GM23248 (cell line): ENCODE results near the gene EZH2. TPM values are rescaled to one million over a fixed set of nuclear protein-coding genes. Genes with fewer than 3 reads are reported as not detected.

Source experiments
- DNase-seq: peaks from one replicate; pipeline ENCODE4 v3.0.0-alpha.2; 2015
- H2AFZ ChIP-seq: fragments of 200-600 bp; sonication (generic); 2 replicates; pipeline ENCODE4 v1.6.1; 2016; ENCODE audit warnings: antibody characterized with exemption
- H3F3A ChIP-seq: fragments of 200-600 bp; sonication (generic); 2 replicates; pipeline ENCODE4 v1.6.1; 2016; ENCODE audit warnings: mild to moderate bottlenecking, antibody characterized with exemption, mixed run types; ENCODE audit not compliant: insufficient read depth
- H3K27ac ChIP-seq: fragments of 200-600 bp; sonication (generic); 2 replicates; pipeline ENCODE4 v1.5.1; 2016; ENCODE audit warnings: mild to moderate bottlenecking
- H3K27me3 ChIP-seq: fragments of 200-600 bp; sonication (generic); replicated peaks from 2 replicates; pipeline ENCODE4 v1.6.1; 2016; ENCODE audit warnings: mild to moderate bottlenecking; ENCODE audit not compliant: insufficient read depth
- H3K36me3 ChIP-seq: fragments of 200-600 bp; sonication (generic); 2 replicates; pipeline ENCODE4 v1.6.1; 2016; ENCODE audit warnings: low read depth, mild to moderate bottlenecking
- H3K4me1 ChIP-seq: fragments of 200-600 bp; sonication (generic); 2 replicates; pipeline ENCODE4 v1.6.1; 2016; ENCODE audit warnings: mild to moderate bottlenecking; ENCODE audit not compliant: insufficient read depth
- H3K4me2 ChIP-seq: fragments of 200-600 bp; sonication (generic); one replicate; pipeline ENCODE4 v1.6.1; 2016; ENCODE audit warnings: mild to moderate bottlenecking; ENCODE audit not compliant: unreplicated experiment
- H3K4me3 ChIP-seq: fragments of 200-600 bp; sonication (generic); 2 replicates; pipeline ENCODE4 v1.5.1; 2016; ENCODE audit warnings: mild to moderate bottlenecking
- H3K79me2 ChIP-seq: fragments of 200-600 bp; sonication (generic); 2 replicates; pipeline ENCODE4 v1.6.1; 2016; ENCODE audit warnings: mild to moderate bottlenecking; ENCODE audit not compliant: insufficient read depth
- H3K9ac ChIP-seq: fragments of 200-600 bp; sonication (generic); 2 replicates; pipeline ENCODE4 v1.6.1; 2016; ENCODE audit warnings: mild to moderate bottlenecking
- H3K9me2 ChIP-seq: fragments of 200-600 bp; sonication (generic); 2 replicates; pipeline ENCODE4 v1.6.1; 2016; ENCODE audit warnings: mixed run types, mild to moderate bottlenecking, moderate library complexity; ENCODE audit not compliant: insufficient read depth
- H3K9me3 ChIP-seq: fragments of 200-600 bp; sonication (generic); one replicate; pipeline ENCODE4 v1.6.1; 2017; ENCODE audit warnings: low read depth
- H4K20me1 ChIP-seq: fragments of 200-600 bp; sonication (generic); 2 replicates; pipeline ENCODE4 v1.6.0; 2016; ENCODE audit not compliant: insufficient read depth
- EZH2 ChIP-seq: fragments of 200-600 bp; sonication (generic); IDR thresholded peaks from 2 replicates; pipeline ENCODE4 v1.6.1; 2018; ENCODE audit warnings: antibody characterized with exemption, mild to moderate bottlenecking; ENCODE audit not compliant: insufficient read depth, poor library complexity, severe bottlenecking
- EZH2phosphoT487 ChIP-seq: fragments of 200-600 bp; sonication (generic); IDR thresholded peaks from 2 replicates; pipeline ENCODE4 v1.6.1; 2018; ENCODE audit warnings: antibody characterized with exemption, moderate library complexity, mild to moderate bottlenecking, low read depth; ENCODE audit not compliant: insufficient read depth
- WGBS, 2 experiments: methylation state at CpG; one replicate each; pipeline ENCODE4 v1.1.6; 2015 to 2017; ENCODE audit warnings: low lambda C conversion rate in 2 of 2, low coverage in 1 of 2; ENCODE audit errors: missing lambda C conversion rate in 2 of 2; 5-methylcytosine and 5-hydroxymethylcytosine counted together
- in situ Hi-C: fragments of 300-500 bp; cut with MboI; formaldehyde crosslinking; loops from 2 replicates; pipeline ENCODE4 v1.15.0; 2020
- polyA plus RNA-seq: library from polyadenylated mRNA; unstranded; fragments of >200 nt; fragmentation: Nextera tagmentation; extraction: Ambion mirVana; gene quantifications from 2 replicates; pipeline ENCODE4 v1.2.1, GENCODE V29; 2016
- total RNA-seq: library from RNA; depleted of rRNA; stranded (reverse); fragments of >200 nt; shearing (Covaris generic); gene quantifications from 2 replicates; pipeline ENCODE4 v1.2.3, GENCODE V29; 2014

Gene EZH2
- total and polyA plus RNA-seq, 2 experiments from 2014 or later = 7.6 to 9.6 TPM

- Histone ChIP-seq H3K27ac (no peak overlapping the region), H3K36me3 (peaks cover 41% of the 10 kb centered on the region), H2AFZ (no peak overlapping the region), H3K4me3 (no peak overlapping the region), H3K9me3 (no peaks in the 10 kb centered on the region), H4K20me1 (no peaks in the 10 kb centered on the region), H3K9ac (no peak overlapping the region), H3K9me2 (no peaks in the 10 kb centered on the region), H3K27me3 (no peaks in the 10 kb centered on the region), H3K79me2 (no peaks in the 10 kb centered on the region), H3K4me2 (no peak overlapping the region), H3K4me1 (no peaks in the 10 kb centered on the region), H3F3A (no peaks in the 10 kb centered on the region)
- 87% methylated on average over 10 of the region's 10 CpGs for WGBS, 2 experiments
- DNase-seq = no peak
- TF ChIP-seq EZH2 (no peak), EZH2phosphoT487 (no peak)
- in situ Hi-C loops = no loop called here
These were observed 82.0 kb downstream of the EZH2 start for GRCh38 chr7:148802101-148802493.

- Histone ChIP-seq H3K4me1 (no peaks in the 10 kb centered on the region), H3K4me2 (no peak overlapping the region), H3K27me3 (no peaks in the 10 kb centered on the region), H3K27ac (no peak overlapping the region), H3K9me3 (no peaks in the 10 kb centered on the region), H3K9ac (no peak overlapping the region), H3K4me3 (no peak overlapping the region), H3K36me3 (peaks cover 41% of the 10 kb centered on the region), H4K20me1 (no peaks in the 10 kb centered on the region), H3K9me2 (no peaks in the 10 kb centered on the region), H2AFZ (no peak overlapping the region), H3F3A (no peaks in the 10 kb centered on the region), H3K79me2 (no peaks in the 10 kb centered on the region)
- in situ Hi-C loops = no loop called here
- no peak for DNase-seq
- 73 to 77% methylated on average over 13 of the region's 13 CpGs for WGBS, 2 experiments
- TF ChIP-seq EZH2 = no peak
These were observed 83.4 kb downstream of the EZH2 start for GRCh38 chr7:148800677-148801076.

GRCh38 chr7:148799893-148800555, 84.1 kb downstream of the EZH2 start:
- H3K27ac ChIP-seq = no peak overlapping the region
- no peaks in the 10 kb centered on the region for H3F3A ChIP-seq
- no peak overlapping the region for H2AFZ ChIP-seq
- in situ Hi-C loops = no loop called here
- H3K36me3 ChIP-seq = peaks cover 43% of the 10 kb centered on the region
- 91 to 93% methylated on average over 10 of the region's 10 CpGs for WGBS, 2 experiments
- no peaks in the 10 kb centered on the region for H4K20me1 ChIP-seq
- no peaks in the 10 kb centered on the region for H3K9me3 ChIP-seq
- no peaks in the 10 kb centered on the region for H3K27me3 ChIP-seq
- no peak for TF ChIP-seq EZH2phosphoT487
- no peak for TF ChIP-seq EZH2
- H3K79me2 ChIP-seq = no peaks in the 10 kb centered on the region
- no peaks in the 10 kb centered on the region for H3K9me2 ChIP-seq
- H3K4me3 ChIP-seq = no peak overlapping the region
- no peak overlapping the region for H3K9ac ChIP-seq
- no peak overlapping the region for H3K4me2 ChIP-seq
- no peak for DNase-seq
- H3K4me1 ChIP-seq = no peaks in the 10 kb centered on the region

GRCh38 chr7:148796841-148797240, 87.2 kb downstream of the EZH2 start:
- Histone ChIP-seq H3K27ac (no peak overlapping the region), H3K9me3 (no peaks in the 10 kb centered on the region), H3K36me3 (peaks cover 68% of the 10 kb centered on the region), H3K4me1 (no peaks in the 10 kb centered on the region), H2AFZ (no peak overlapping the region), H3K27me3 (no peaks in the 10 kb centered on the region), H3K4me2 (no peak overlapping the region), H3F3A (no peaks in the 10 kb centered on the region), H3K79me2 (peaks cover 4% of the 10 kb centered on the region; the same call in 1 of the 2 replicates), H3K9me2 (no peaks in the 10 kb centered on the region), H3K9ac (no peak overlapping the region), H3K4me3 (no peak overlapping the region), H4K20me1 (no peaks in the 10 kb centered on the region)
- 75 to 76% methylated on average over 10 of the region's 10 CpGs for WGBS, 2 experiments
- DNase-seq = no peak
- TF ChIP-seq EZH2phosphoT487 = no peak
- no peak for TF ChIP-seq EZH2
- in situ Hi-C loops = no loop called here

- no peak overlapping the region for H3K4me3 ChIP-seq
- H2AFZ ChIP-seq = no peak overlapping the region
- WGBS, 2 experiments = 95 to 98% methylated on average over 3 of the region's 3 CpGs
- no peaks in the 10 kb centered on the region for H3K27me3 ChIP-seq
- no peak overlapping the region for H3K9ac ChIP-seq
- TF ChIP-seq EZH2 = no peak
- TF ChIP-seq EZH2phosphoT487 = no peak
- no peak overlapping the region for H3K4me2 ChIP-seq
- in situ Hi-C loops = no loop called here
- H3F3A ChIP-seq = no peaks in the 10 kb centered on the region
- H3K79me2 ChIP-seq = peaks cover 4% of the 10 kb centered on the region; the same call in 1 of the 2 replicates
- no peaks in the 10 kb centered on the region for H3K9me2 ChIP-seq
- no peaks in the 10 kb centered on the region for H3K4me1 ChIP-seq
- H3K27ac ChIP-seq = no peak overlapping the region
- no peaks in the 10 kb centered on the region for H4K20me1 ChIP-seq
- no peak for DNase-seq
- peaks cover 70% of the 10 kb centered on the region for H3K36me3 ChIP-seq
- no peaks in the 10 kb centered on the region for H3K9me3 ChIP-seq
These were observed 89.6 kb downstream of the EZH2 start for GRCh38 chr7:148794476-148794875.
